Right hindlimb (tissue), 1 donor: ENCODE measurements around the gene FBN1.

ENCODE experiments used
- DNase-seq: peaks from one replicate; pipeline ENCODE4 v3.0.0-alpha.2; 2018

Gene FBN1

GRCh38 chr15:48419896-48420295 is 225.6 kb downstream of the FBN1 start:
- DNase-seq, result no peak

GRCh38 chr15:48418343-48418742 is 227.2 kb downstream of the FBN1 start:
- DNase-seq, result no peak

GRCh38 chr15:48416301-48416700 is 229.2 kb downstream of the FBN1 start:
- no peak for DNase-seq

GRCh38 chr15:48415036-48415886 is 230.2 kb downstream of the FBN1 start:
- DNase-seq, result no peak

- DNase-seq, result no peak
Measured at GRCh38 chr15:48414015-48414414, 231.5 kb downstream of the FBN1 start.

- no peak for DNase-seq
Measured at GRCh38 chr15:48413304-48413703, 232.2 kb downstream of the FBN1 start.

- DNase-seq, result no peak
Measured at GRCh38 chr15:48411971-48412591, 233.4 kb downstream of the FBN1 start.

- no peak for DNase-seq
Measured at GRCh38 chr15:48409623-48410022, 235.9 kb downstream of the FBN1 start.

- DNase-seq, result no peak
Measured at GRCh38 chr15:48408327-48408726, 237.2 kb downstream of the FBN1 start.

- DNase-seq, result no peak
Measured at GRCh38 chr15:48407646-48408045, 237.9 kb downstream of the FBN1 start.

GRCh38 chr15:48406911-48407310 is 238.6 kb downstream of the FBN1 start:
- DNase-seq, result no peak

GRCh38 chr15:48406266-48406891 is 239.1 kb downstream of the FBN1 start:
- no peak for DNase-seq

GRCh38 chr15:48402427-48403177 is 242.9 kb downstream of the FBN1 start:
- no peak for DNase-seq

GRCh38 chr15:48400086-48400485 is 245.4 kb downstream of the FBN1 start:
- DNase-seq, result no peak

- peak; percentile 75 for DNase-seq
Measured at GRCh38 chr15:48397841-48398240, 247.7 kb downstream of the FBN1 start.

GRCh38 chr15:48396020-48396419 is 249.5 kb downstream of the FBN1 start:
- no peak for DNase-seq

- DNase-seq, result peak; percentile 72
Measured at GRCh38 chr15:48395521-48396011, 249.9 kb downstream of the FBN1 start.

GRCh38 chr15:48394970-48395369 is 250.5 kb downstream of the FBN1 start:
- DNase-seq, result no peak

- peak; percentile 84 for DNase-seq
Measured at GRCh38 chr15:48393645-48394506, 251.6 kb downstream of the FBN1 start.

- DNase-seq, result peak; percentile 80
Measured at GRCh38 chr15:48392356-48392755, 253.2 kb downstream of the FBN1 start.

- DNase-seq, result no peak
Measured at GRCh38 chr15:48391950-48392349, 253.6 kb downstream of the FBN1 start.

- peak; percentile 39 for DNase-seq
Measured at GRCh38 chr15:48389691-48390143, 255.8 kb downstream of the FBN1 start.
